Naive B cell (primary cell): ENCODE data around the gene CLEC11A. TPM values are rescaled to one million over a fixed set of nuclear protein-coding genes. Genes with fewer than 3 reads are reported as not detected.
"Not testable (repeated sequence)": the region's sequence is repeated elsewhere in the genome, so short reads cannot be mapped to it uniquely, and the experiment has no call there.

Experiments used
- ATAC-seq, 2 donors: fragments of 150-1000 bp; cut with Tn5 transposase; 2 replicates each; pipeline ENCODE4 v1.10.0; 2021; ENCODE audit warnings: low read depth in 2 of 2, mild to moderate bottlenecking in 2 of 2, moderate library complexity in 2 of 2
- DNase-seq: peaks from one replicate; pipeline ENCODE4 v3.0.0; 2022
- H3K27ac Mint-ChIP-seq, 6 donors: one replicate each; pipeline ENCODE4 v1.8.0; 2020 to 2022; ENCODE audit warnings: mild to moderate bottlenecking in 6 of 6, mixed read lengths in 6 of 6, moderate library complexity in 5 of 6, inconsistent platforms in 2 of 6
- H3K27me3 Mint-ChIP-seq, 3 donors: one replicate each; pipeline ENCODE4 v1.8.0; 2021 to 2022; ENCODE audit warnings: mixed read lengths in 3 of 3, mild to moderate bottlenecking in 1 of 3
- H3K36me3 Mint-ChIP-seq, 2 donors: one replicate each; pipeline ENCODE4 v1.8.0; 2020 to 2022; ENCODE audit warnings: mixed read lengths in 2 of 2, inconsistent platforms in 1 of 2, mild to moderate bottlenecking in 1 of 2
- H3K4me1 Mint-ChIP-seq, 3 donors: one replicate each; pipeline ENCODE4 v1.8.0; 2020 to 2022; ENCODE audit warnings: mixed read lengths in 3 of 3, inconsistent platforms in 1 of 3, mild to moderate bottlenecking in 1 of 3, moderate library complexity in 1 of 3
- H3K4me3 Mint-ChIP-seq, 8 donors: one replicate each; pipeline ENCODE4 v1.8.0; 2020 to 2022; ENCODE audit warnings: mild to moderate bottlenecking in 8 of 8, mixed read lengths in 8 of 8, moderate library complexity in 8 of 8, inconsistent platforms in 2 of 8
- H3K9me3 Mint-ChIP-seq, 7 donors: one replicate each; pipeline ENCODE4 v1.8.0; 2020 to 2022; ENCODE audit warnings: mixed read lengths in 7 of 7, mild to moderate bottlenecking in 5 of 7, inconsistent platforms in 2 of 7, moderate library complexity in 1 of 7
- polyA plus RNA-seq, 6 donors: library from polyadenylated mRNA; unstranded; fragments of 300-500 nt; fragmentation: Illumina TruSeq; gene quantifications; one replicate each; pipeline ENCODE4 v1.2.3, GENCODE V29; 2021; ENCODE audit warnings: low read depth in 6 of 6

The CLEC11A gene
- polyA plus RNA-seq, 6 donors from 2014 or later = 0.49 to 1.1 (median 0.69) TPM

DNA sequence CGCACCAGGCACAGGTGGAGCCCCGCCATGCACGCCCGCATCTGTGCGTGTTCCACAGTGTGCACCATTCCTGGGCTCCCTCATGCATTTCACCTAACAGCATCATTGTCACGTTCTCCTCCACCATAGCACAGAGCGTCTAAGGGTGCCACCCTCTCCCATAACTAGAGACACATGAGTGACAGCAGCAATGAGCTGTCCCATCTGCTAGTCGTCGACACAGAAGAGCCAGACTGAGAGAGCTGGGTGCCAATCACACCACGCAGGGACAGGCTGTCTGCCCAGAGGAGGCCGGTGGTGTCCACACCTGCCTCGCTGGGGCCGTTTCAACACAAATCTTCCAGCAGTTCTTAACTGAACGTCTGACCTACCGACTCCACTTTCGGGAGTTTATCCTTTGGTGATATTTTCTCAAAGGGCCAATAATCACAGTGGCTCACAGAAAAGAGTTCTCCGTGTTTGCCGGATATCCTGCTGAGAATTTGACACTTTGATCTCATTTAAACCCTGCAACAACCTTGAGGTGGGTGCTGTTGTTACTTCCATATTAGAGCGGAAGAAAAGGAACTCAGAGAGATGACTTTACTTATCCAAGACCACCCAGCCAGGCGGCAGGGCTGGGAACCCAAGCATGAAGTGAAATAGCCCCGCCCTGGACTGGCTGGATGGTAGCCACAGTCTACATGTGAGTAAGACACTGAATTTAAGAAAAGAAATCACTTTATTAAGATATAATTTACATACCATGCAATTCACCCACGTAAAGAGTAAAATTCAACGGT is 16.2 kb downstream of the CLEC11A start:
- ATAC-seq (no peak), DNase-seq (no peak)
- peaks cover 0 to 4% (median 0%) of the 10 kb centered on the region in 7 donors for H3K9me3 Mint-ChIP-seq
- H3K27me3 Mint-ChIP-seq = peaks cover 43 to 73% (median 55%) of the 10 kb centered on the region in 3 donors
- peak overlapping the region in 2 of 6 donors; percentile 39 to 84 for H3K27ac Mint-ChIP-seq
- no peaks in the 10 kb centered on the region for H3K4me1 Mint-ChIP-seq
- no peak overlapping the region for H3K4me3 Mint-ChIP-seq
- H3K36me3 Mint-ChIP-seq = peaks cover 0 to 8% of the 10 kb centered on the region in 2 donors

DNA sequence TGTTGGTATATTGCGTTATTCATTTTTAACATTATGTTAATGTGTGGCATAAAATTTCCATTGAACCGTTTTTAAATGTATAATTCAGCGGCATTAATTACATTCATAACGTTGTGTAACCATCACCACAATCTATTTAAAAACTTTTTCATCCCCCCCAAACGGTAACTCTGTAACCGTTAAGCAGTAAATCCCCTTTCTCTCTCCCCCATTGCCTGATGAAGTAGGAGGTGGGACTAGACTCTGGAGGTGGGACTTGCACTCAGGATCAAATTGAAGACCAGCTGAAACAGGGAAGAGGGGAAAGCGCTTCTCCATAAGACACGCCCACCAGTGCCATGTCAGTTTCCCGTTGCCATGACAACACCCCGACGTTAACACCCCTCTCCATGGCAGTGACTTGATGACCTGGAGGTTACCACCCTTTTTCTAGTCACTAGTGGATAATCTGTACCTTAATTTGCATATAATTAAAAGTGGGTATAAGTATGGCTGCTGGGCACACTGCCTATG is 16.8 kb downstream of the CLEC11A start:
- H3K27me3 Mint-ChIP-seq = peaks cover 43 to 80% (median 55%) of the 10 kb centered on the region in 3 donors
- no peak for DNase-seq
- no peaks in the 10 kb centered on the region for H3K4me1 Mint-ChIP-seq
- H3K4me3 Mint-ChIP-seq = no peak overlapping the region
- peak overlapping the region in 1 of 6 donors; percentile 27 for H3K27ac Mint-ChIP-seq
- no peak for ATAC-seq
- H3K36me3 Mint-ChIP-seq = peaks cover 0 to 8% of the 10 kb centered on the region in 2 donors
- H3K9me3 Mint-ChIP-seq = peaks cover 0 to 4% (median 0%) of the 10 kb centered on the region in 7 donors

DNA sequence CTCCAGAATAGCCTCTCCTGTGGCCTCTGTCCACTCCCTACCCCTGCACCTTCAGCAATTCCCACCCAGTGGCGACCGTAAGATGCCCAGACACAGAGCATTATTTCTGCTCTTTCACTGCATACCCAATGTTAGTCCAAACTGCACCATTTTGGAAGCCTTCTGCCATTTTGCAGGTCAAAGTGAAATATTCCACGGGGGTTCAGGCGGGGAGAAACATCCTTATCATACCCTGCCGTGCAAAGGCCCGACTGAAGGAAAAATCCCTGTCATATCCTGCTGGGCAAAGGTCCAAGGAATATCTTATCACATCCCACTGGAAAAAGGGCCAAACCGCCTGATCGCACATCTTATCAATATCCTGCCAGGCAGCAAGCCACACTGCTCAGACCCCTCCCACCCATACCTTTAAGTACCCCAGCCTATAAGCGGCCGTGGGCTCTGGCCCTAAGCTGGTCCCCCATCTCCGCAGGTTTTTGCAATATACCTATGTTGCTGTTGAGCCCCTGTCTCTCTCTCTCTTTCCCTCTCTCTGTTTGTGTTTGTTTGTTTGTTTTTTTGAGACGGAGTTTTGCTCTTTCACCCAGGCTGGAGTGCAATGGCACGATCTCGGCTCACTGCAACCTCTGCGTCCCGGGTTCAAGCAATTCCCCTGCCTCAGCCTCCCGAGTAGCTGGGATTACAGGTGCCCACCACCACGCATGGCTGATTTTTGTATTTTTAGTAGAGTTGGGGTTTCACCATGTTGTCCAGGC is 18.2 kb downstream of the CLEC11A start:
- Mint-ChIP-seq H3K27me3 (peaks cover 36 to 80% (median 55%) of the 10 kb centered on the region in 3 donors), H3K4me3 (no peak overlapping the region), H3K9me3 (peaks cover 0 to 3% (median 0%) of the 10 kb centered on the region in 7 donors), H3K4me1 (no peaks in the 10 kb centered on the region), H3K36me3 (peaks cover 0 to 5% of the 10 kb centered on the region in 2 donors), H3K27ac (peak overlapping the region in 1 of 6 donors; percentile 67)
- ATAC-seq = no peak
- DNase-seq = no peak

DNA sequence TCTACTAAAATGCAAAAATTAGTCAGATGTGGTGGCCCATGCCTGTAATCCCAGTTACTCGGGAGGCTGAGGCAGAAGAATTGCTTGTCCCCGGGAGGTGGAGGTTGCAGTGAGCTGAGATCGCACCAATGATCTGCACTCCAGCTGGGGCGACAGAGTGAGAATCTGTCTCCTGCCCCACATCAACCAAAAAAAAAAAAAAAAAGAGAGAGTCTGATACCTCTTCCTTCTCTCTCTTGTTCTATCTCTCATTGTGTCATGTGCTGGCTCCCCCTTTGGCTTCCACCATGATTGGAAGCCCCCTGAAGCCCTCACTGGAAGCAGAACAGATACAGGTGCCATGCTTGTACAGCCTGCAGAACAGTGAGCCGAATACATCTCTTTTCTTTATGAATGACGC is 20.4 kb downstream of the CLEC11A start:
- Mint-ChIP-seq H3K27ac (no peak overlapping the region), H3K4me1 (no peaks in the 10 kb centered on the region), H3K9me3 (peaks cover 0 to 2% (median 0%) of the 10 kb centered on the region in 7 donors), H3K4me3 (no peak overlapping the region), H3K27me3 (peaks cover 27 to 69% (median 46%) of the 10 kb centered on the region in 3 donors), H3K36me3 (no peaks in the 10 kb centered on the region)
- ATAC-seq = no peak
- no peak for DNase-seq

DNA sequence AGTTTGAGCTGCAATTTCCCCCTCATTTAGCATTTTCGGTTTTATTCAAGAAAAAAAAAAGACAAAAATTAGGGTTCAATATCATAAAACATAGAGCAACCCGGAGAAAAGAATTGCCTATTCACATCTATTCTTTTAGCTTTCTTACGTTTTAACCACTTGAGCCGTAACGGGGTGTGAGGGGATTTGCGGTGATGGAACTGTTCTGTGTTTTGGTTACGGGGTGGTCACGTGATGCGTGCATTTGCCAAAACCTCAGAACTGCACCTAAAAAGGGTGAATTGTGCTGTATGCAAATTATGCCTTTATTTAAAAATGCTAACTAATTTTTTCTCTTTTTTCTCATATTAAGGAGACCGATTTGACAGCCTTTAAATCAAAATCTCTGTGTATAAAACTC is 22.1 kb downstream of the CLEC11A start:
- Mint-ChIP-seq H3K4me3 (no peak overlapping the region), H3K9me3 (peaks cover 0 to 2% (median 0%) of the 10 kb centered on the region in 7 donors), H3K4me1 (no peaks in the 10 kb centered on the region), H3K27ac (no peak overlapping the region), H3K27me3 (peaks cover 18 to 56% (median 34%) of the 10 kb centered on the region in 3 donors), H3K36me3 (no peaks in the 10 kb centered on the region)
- no peak for ATAC-seq
- DNase-seq = no peak

DNA sequence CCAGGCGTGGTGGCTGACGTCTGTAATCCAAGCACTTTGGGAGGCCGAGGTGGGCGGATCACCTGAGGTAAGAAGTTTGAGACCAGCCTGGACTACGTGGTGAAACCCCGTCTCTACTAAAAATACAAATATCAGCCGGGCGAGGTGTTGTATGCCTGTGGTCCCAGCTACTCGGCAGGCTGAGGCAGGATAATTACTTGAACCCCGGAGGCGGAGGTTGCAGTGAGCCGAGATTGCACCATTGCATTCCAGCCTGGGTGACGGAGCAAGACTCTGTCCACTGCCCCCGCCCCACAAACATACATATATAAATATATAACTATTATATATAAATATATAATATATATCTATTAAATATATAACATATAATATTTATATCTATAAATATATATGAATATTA is 24.0 kb downstream of the CLEC11A start:
- H3K4me3 Mint-ChIP-seq, H3K36me3 Mint-ChIP-seq, ATAC-seq, H3K4me1 Mint-ChIP-seq, H3K9me3 Mint-ChIP-seq, DNase-seq, H3K27ac Mint-ChIP-seq: not testable (repeated sequence)
- peaks cover 7 to 48% (median 18%) of the 10 kb centered on the region in 3 donors for H3K27me3 Mint-ChIP-seq

DNA sequence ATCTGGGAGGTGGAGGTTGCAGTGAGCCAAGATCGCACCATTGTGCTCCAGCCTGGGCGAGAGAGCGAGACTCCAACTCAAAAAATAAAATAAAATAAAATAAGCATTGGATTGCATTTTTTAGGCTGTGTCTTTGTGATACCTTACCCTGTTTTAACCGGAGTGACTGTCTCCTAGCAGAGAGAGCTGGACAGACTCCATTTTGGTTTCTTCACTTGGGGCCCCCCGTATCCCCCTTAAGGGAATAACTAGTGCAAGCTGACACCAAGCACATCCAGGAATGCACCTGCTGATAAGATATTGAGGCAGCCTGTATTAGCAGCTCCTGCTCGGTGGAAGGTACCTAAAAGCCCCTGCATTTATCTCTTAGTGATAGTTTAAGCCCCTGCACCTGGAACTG is 26.3 kb downstream of the CLEC11A start:
- no peaks in the 10 kb centered on the region for H3K36me3 Mint-ChIP-seq
- H3K9me3 Mint-ChIP-seq = peaks cover 0 to 2% (median 0%) of the 10 kb centered on the region in 7 donors
- no peak overlapping the region for H3K4me3 Mint-ChIP-seq
- H3K4me1 Mint-ChIP-seq = no peaks in the 10 kb centered on the region
- no peak overlapping the region for H3K27ac Mint-ChIP-seq
- ATAC-seq (no peak), DNase-seq (no peak)
- H3K27me3 Mint-ChIP-seq = peaks cover 0 to 44% (median 20%) of the 10 kb centered on the region in 3 donors

DNA sequence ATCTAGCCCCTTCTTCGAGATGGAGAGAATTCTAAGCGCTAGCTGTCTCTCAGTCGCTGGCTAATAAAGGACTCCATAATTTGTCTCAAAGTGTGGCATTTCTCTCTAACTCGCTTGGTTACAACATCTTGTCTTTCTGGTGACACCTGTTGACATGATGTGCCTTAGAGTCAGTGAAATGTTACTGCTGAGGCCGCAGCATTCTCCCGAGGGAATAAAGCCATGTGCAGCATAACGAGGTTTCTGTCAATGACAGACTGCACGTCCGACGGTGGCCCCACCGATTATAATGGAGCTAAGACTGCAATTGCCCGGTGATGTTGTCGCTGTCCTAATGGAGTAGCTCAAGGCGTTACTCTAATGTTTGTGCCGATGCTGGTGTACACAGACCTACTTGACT is 26.8 kb downstream of the CLEC11A start:
- H3K27ac Mint-ChIP-seq = no peak overlapping the region
- H3K4me1 Mint-ChIP-seq = no peaks in the 10 kb centered on the region

DNA sequence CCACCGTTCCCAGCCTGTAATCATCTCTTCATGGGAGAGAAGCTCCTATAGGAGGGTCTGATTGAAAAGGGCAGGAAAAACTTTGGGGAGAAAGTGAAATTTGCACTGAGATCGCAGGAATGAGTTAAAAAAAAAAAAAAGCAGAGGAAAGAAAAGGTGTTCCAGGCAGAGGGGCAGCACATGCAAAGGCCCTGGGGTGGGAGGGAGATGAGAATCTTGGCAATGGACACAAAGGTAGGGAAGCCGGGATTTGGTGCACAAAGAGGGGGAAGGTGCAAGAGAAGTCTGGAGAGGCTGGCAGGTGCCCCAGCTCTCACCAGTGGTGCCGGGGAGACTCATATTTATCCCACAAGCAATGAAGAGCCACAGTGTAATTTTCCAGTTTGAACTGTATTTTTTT is 30.7 kb downstream of the CLEC11A start:
- Mint-ChIP-seq H3K36me3 (no peaks in the 10 kb centered on the region), H3K27me3 (peaks cover 6 to 56% (median 37%) of the 10 kb centered on the region in 3 donors), H3K4me1 (no peaks in the 10 kb centered on the region), H3K27ac (no peak overlapping the region), H3K9me3 (no peaks in the 10 kb centered on the region), H3K4me3 (peak overlapping the region in 1 of 8 donors; percentile 35)
- DNase-seq (no peak), ATAC-seq (no peak)

More for the DNA sequence above, 26.8 kb downstream of the CLEC11A start:
- DNase-seq = no peak
- Mint-ChIP-seq H3K9me3 (peaks cover 0 to 2% (median 0%) of the 10 kb centered on the region in 7 donors), H3K27me3 (peaks cover 3 to 44% (median 25%) of the 10 kb centered on the region in 3 donors), H3K36me3 (no peaks in the 10 kb centered on the region), H3K4me3 (no peak overlapping the region)
- no peak for ATAC-seq

DNA sequence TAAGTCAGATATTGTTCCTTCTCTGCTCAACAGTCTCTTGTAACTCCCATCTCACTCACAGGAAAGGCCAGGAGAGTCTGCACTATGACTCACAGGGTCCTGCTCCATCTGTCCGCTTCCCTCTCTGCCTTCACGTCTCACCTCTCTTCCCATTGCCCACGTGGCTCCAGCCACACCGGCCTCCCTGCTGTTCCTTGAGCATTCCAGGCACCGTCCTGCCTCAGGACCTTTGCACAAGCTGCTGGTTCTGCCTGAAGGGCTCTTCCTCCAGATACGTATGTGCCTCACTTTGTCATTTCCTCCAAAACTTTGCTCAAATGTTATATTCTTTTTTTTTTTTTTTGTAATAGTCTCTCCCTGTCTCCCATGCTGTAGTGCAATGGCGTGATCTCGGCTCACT is 33.1 kb downstream of the CLEC11A start:
- ATAC-seq, H3K4me3 Mint-ChIP-seq, H3K27ac Mint-ChIP-seq, H3K9me3 Mint-ChIP-seq, H3K36me3 Mint-ChIP-seq, DNase-seq, H3K4me1 Mint-ChIP-seq: not testable (repeated sequence)
- peaks cover 9 to 52% (median 37%) of the 10 kb centered on the region in 3 donors for H3K27me3 Mint-ChIP-seq

DNA sequence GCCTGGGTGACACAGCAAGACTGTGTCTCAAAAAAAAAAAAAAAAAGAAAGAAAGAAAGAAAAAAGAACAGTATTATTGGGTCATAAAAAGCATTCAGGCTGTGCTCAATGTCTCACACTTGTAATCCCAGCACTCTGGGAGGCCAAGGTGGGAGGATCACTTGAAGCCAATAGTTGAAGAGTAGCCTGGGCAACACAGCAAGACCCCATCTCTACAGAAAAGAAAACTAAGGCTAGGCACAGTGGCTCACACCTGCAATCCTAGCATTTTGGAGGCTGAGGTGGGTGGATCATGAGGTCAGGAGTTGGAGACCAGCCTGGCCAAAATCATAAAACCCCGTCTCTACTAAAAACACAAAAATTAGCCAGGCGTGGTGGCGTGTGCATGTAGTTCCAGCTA is 34.5 kb downstream of the CLEC11A start:
- H3K36me3 Mint-ChIP-seq, H3K27ac Mint-ChIP-seq, DNase-seq, H3K4me3 Mint-ChIP-seq, H3K9me3 Mint-ChIP-seq, ATAC-seq, H3K4me1 Mint-ChIP-seq: not testable (repeated sequence)
- peaks cover 9 to 44% (median 37%) of the 10 kb centered on the region in 3 donors for H3K27me3 Mint-ChIP-seq

DNA sequence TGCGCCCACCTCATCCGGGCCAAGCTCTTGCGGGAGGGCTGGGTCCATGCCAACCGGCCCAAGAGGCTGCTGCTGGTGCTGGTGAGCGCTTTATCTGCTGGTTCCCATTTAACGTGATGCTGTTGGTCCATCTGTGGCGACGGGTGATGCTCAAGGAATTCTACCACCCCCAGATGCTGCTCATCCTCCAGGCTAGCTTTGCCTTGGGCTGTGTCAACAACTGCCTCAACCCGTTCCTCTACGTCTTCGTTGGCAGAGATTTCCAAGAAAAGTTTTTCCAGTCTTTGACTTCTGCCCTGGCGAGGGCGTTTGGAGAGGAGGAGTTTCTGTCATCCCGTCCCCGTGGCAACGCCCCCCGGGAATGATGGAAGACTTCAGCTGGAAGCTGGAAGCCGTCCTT is 35.9 kb downstream of the CLEC11A start:
- not testable (repeated sequence) for H3K36me3 Mint-ChIP-seq, DNase-seq, ATAC-seq, H3K4me1 Mint-ChIP-seq, H3K9me3 Mint-ChIP-seq, H3K27ac Mint-ChIP-seq, H3K4me3 Mint-ChIP-seq
- peaks cover 9 to 35% (median 30%) of the 10 kb centered on the region in 3 donors for H3K27me3 Mint-ChIP-seq

DNA sequence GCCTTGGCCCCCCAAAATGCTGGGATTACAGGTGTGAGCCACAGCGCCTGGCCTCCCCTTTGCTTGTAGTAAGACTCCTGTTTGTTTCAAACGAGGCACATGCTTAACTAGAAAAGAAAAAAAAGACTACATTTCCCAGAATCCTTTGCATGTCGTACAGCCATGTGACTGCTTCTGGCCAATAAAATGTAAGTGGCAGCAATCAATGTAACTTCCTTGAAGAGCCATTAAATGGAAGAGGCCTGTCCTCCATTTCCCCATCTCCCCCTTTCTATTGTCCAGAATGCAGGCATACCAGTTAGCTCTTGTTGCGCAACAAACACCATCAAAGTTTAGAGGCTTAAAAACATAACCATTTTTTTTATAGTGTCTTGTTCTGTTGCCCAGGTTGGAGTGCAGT is 36.7 kb downstream of the CLEC11A start:
- DNase-seq (no peak), ATAC-seq (no peak)
- Mint-ChIP-seq H3K9me3 (peaks cover 0 to 7% (median 3%) of the 10 kb centered on the region in 7 donors), H3K27ac (no peak overlapping the region), H3K27me3 (peaks cover 7 to 37% (median 26%) of the 10 kb centered on the region in 3 donors), H3K36me3 (no peaks in the 10 kb centered on the region), H3K4me3 (no peak overlapping the region), H3K4me1 (no peaks in the 10 kb centered on the region)
